Liver (tissue), 9 donors: ENCODE results near the gene SLA2. TPM values are rescaled to one million over a fixed set of nuclear protein-coding genes. Genes with fewer than 3 reads are reported as not detected.

Source experiments
- DNase-seq: peaks from one replicate; pipeline ENCODE4 v3.0.0-alpha.2; 2017; ENCODE audit warnings: low spot score
- H3K27ac ChIP-seq, 2 donors: one replicate each; pipeline ENCODE4 v1.7.0; 2013; ENCODE audit warnings: inconsistent platforms in 2 of 2, low read length in 2 of 2, control low read depth in 1 of 2, low read depth in 1 of 2, mild to moderate bottlenecking in 1 of 2
- H3K27me3 ChIP-seq, 4 donors: one replicate each; pipeline versions ENCODE4 v1.6.1 to v1.7.0; 2013; ENCODE audit warnings: low read length in 3 of 4, inconsistent platforms in 1 of 4, mild to moderate bottlenecking in 1 of 4, moderate library complexity in 1 of 4; ENCODE audit not compliant: control insufficient read depth in 4 of 4, insufficient read depth in 4 of 4
- H3K36me3 ChIP-seq, 4 donors: one replicate each; pipeline versions ENCODE4 v1.6.1 to v1.7.0; 2013; ENCODE audit warnings: low read length in 3 of 4, mild to moderate bottlenecking in 3 of 4, low read depth in 1 of 4, moderate library complexity in 1 of 4; ENCODE audit not compliant: control insufficient read depth in 4 of 4, insufficient read depth in 3 of 4
- H3K4me1 ChIP-seq, 4 donors: one replicate each; pipeline versions ENCODE4 v1.6.1 to v1.7.0; 2013; ENCODE audit warnings: low read length in 3 of 4, mild to moderate bottlenecking in 3 of 4, moderate library complexity in 1 of 4; ENCODE audit not compliant: control insufficient read depth in 4 of 4, insufficient read depth in 4 of 4
- H3K4me3 ChIP-seq, 3 donors: one replicate each; pipeline versions ENCODE4 v1.6.1 to v1.7.0; 2013; ENCODE audit warnings: low read length in 3 of 3, control low read depth in 1 of 3, low read depth in 1 of 3, mild to moderate bottlenecking in 1 of 3
- H3K9ac ChIP-seq, 2 donors: one replicate each; pipeline ENCODE4 v1.7.0; 2013; ENCODE audit warnings: low read length in 2 of 2, mild to moderate bottlenecking in 2 of 2, moderate library complexity in 2 of 2, control low read depth in 1 of 2, low read depth in 1 of 2
- H3K9me3 ChIP-seq, 4 donors: one replicate each; pipeline versions ENCODE4 v1.6.1 to v1.7.0; 2013; ENCODE audit warnings: low read length in 3 of 4; ENCODE audit not compliant: control insufficient read depth in 4 of 4
- ATF3 ChIP-seq: IDR thresholded peaks from 2 replicates; pipeline ENCODE4 v1.6.1; 2016; ENCODE audit warnings: antibody characterized with exemption
- CTCF ChIP-seq: fragments of 150-350 bp; IDR thresholded peaks from 2 replicates; pipeline ENCODE4 v1.5.1; 2017; ENCODE audit warnings: improper control_type of control experiment, low read depth, low read length; ENCODE audit not compliant: missing input control
- EGR1 ChIP-seq, 2 donors: IDR thresholded peaks; 2 replicates each; pipeline ENCODE4 v1.6.1; 2016 to 2018; ENCODE audit warnings: antibody characterized with exemption in 2 of 2, low read depth in 2 of 2
- FOXA1 ChIP-seq: IDR thresholded peaks from 2 replicates; pipeline ENCODE4 v1.6.1; 2016; ENCODE audit warnings: antibody characterized with exemption
- FOXA2 ChIP-seq: IDR thresholded peaks from 2 replicates; pipeline ENCODE4 v1.6.1; 2016; ENCODE audit warnings: antibody characterized with exemption
- GABPA ChIP-seq, 2 donors: IDR thresholded peaks in 1 of 2; conservative IDR thresholded peaks in 1 of 2; 2 replicates each; pipeline ENCODE4 v1.6.1; 2016; ENCODE audit warnings: antibody characterized with exemption in 2 of 2, mild to moderate bottlenecking in 1 of 2, moderate library complexity in 1 of 2
- HNF4A ChIP-seq, 2 donors: conservative IDR thresholded peaks; 2 replicates each; pipeline ENCODE4 v1.6.1; 2016; ENCODE audit warnings: antibody characterized with exemption in 2 of 2, mild to moderate bottlenecking in 2 of 2
- HNF4G ChIP-seq: IDR thresholded peaks from 2 replicates; pipeline ENCODE4 v1.6.1; 2016; ENCODE audit warnings: antibody characterized with exemption
- JUND ChIP-seq, 2 donors: IDR thresholded peaks; 2 replicates each; pipeline ENCODE4 v1.6.1; 2016; ENCODE audit warnings: antibody characterized with exemption in 2 of 2
- MAX ChIP-seq: IDR thresholded peaks from 2 replicates; pipeline ENCODE4 v1.6.1; 2016; ENCODE audit warnings: antibody characterized with exemption
- NR2F2 ChIP-seq: IDR thresholded peaks from 2 replicates; pipeline ENCODE4 v1.6.1; 2016; ENCODE audit warnings: antibody characterized with exemption
- RAD21 ChIP-seq, 2 donors: IDR thresholded peaks; 2 replicates each; pipeline ENCODE4 v1.6.1; 2016; ENCODE audit warnings: antibody characterized with exemption in 2 of 2, mild to moderate bottlenecking in 2 of 2
- REST ChIP-seq: IDR thresholded peaks from 2 replicates; pipeline ENCODE4 v1.6.1; 2016; ENCODE audit warnings: antibody characterized with exemption, mild to moderate bottlenecking
- RXRA ChIP-seq, 2 donors: IDR thresholded peaks; 2 replicates each; pipeline ENCODE4 v1.6.1; 2017 to 2018; ENCODE audit warnings: antibody characterized with exemption in 2 of 2, mild to moderate bottlenecking in 1 of 2
- SP1 ChIP-seq: IDR thresholded peaks from 2 replicates; pipeline ENCODE4 v1.6.1; 2018; ENCODE audit warnings: antibody characterized with exemption, mild to moderate bottlenecking
- TAF1 ChIP-seq: conservative IDR thresholded peaks from 2 replicates; pipeline ENCODE4 v1.6.1; 2016; ENCODE audit warnings: antibody characterized with exemption, mild to moderate bottlenecking
- YY1 ChIP-seq: IDR thresholded peaks from 2 replicates; pipeline ENCODE4 v1.6.1; 2016; ENCODE audit warnings: antibody characterized with exemption, mild to moderate bottlenecking
- ZBTB33 ChIP-seq: IDR thresholded peaks from 2 replicates; pipeline ENCODE4 v1.6.1; 2016; ENCODE audit warnings: antibody characterized with exemption
- WGBS: extraction: QIAGEN DNeasy Blood & Tissue Kit; methylation state at CpG from one replicate; pipeline ENCODE4 v1.1.7; 2013; 5-methylcytosine and 5-hydroxymethylcytosine counted together
- polyA plus RNA-seq, 2 donors: library from polyadenylated mRNA; stranded (reverse) in 1 of 2; unstranded in 1 of 2; fragments of 200-250 nt in 1 of 2; fragments of >200 nt in 1 of 2; fragmentation: Nextera tagmentation in 1 of 2; extraction: Ambion mirVana in 1 of 2; gene quantifications; one replicate each; pipeline versions ENCODE4 v1.2.1 to v1.2.3, GENCODE V29; 2013 to 2015
- total RNA-seq, 2 donors: library from RNA; depleted of rRNA; stranded (reverse); fragments of >200 nt; gene quantifications; one replicate each; pipeline ENCODE4 v1.2.3, GENCODE V29; 2014
- donor health status: healthy.
- donor health status: healthy.
- donor health status: healthy.
- donor health status: healthy.
- donor health status: healthy.

SLA2 gene
- total and polyA plus RNA-seq, 4 donors, result 0.18 to 1.6 (median 0.41) TPM

GRCh38 chr20:36653456-36653855 is 7.5 kb upstream of the SLA2 start:
- H3K36me3 ChIP-seq, result peaks cover 0 to 14% (median 8%) of the 10 kb centered on the region in 4 donors
- no peak overlapping the region for H3K27ac ChIP-seq
- 97% methylated on average over 9 of the region's 9 CpGs for WGBS
- H3K4me1 ChIP-seq, result peaks cover 0 to 2% (median 0%) of the 10 kb centered on the region in 4 donors
- no peaks in the 10 kb centered on the region for H3K9me3 ChIP-seq
- no peak for TF ChIP-seq MAX
- no peak overlapping the region for H3K4me3 ChIP-seq
- no peak for DNase-seq
- no peak overlapping the region for H3K9ac ChIP-seq
- no peaks in the 10 kb centered on the region for H3K27me3 ChIP-seq

- peaks cover 0 to 2% (median under 1%) of the 10 kb centered on the region in 4 donors for H3K36me3 ChIP-seq
- H3K4me3 ChIP-seq, result no peak overlapping the region
- H3K27ac ChIP-seq, result no peak overlapping the region
- DNase-seq, result no peak
- no peaks in the 10 kb centered on the region for H3K27me3 ChIP-seq
- no peaks in the 10 kb centered on the region for H3K9me3 ChIP-seq
- no peak overlapping the region for H3K9ac ChIP-seq
- WGBS, result 75% methylated on average over 8 of the region's 8 CpGs
- TF ChIP-seq REST, result no peak
- TF ChIP-seq HNF4A (conservative IDR thresholded peaks at IDR 0.05), result no peak
- TF ChIP-seq EGR1 (IDR thresholded peaks at IDR 0.05; ENCODE audit: low read depth in 2 of 2), result no peak
- TF ChIP-seq RXRA (IDR thresholded peaks at IDR 0.05), result no peak
- no peak for TF ChIP-seq MAX
- no peak for TF ChIP-seq HNF4G
- no peak for TF ChIP-seq YY1
- no peak for TF ChIP-seq FOXA1
- TF ChIP-seq TAF1, result no peak
- no peak for TF ChIP-seq SP1
- no peak for TF ChIP-seq FOXA2
- no peak for TF ChIP-seq GABPA (IDR thresholded peaks at IDR 0.05 in 1 of 2, conservative IDR thresholded peaks at IDR 0.05 in 1 of 2)
- TF ChIP-seq NR2F2, result no peak
- no peak for TF ChIP-seq ATF3
- no peak for TF ChIP-seq RAD21 (IDR thresholded peaks at IDR 0.05)
- TF ChIP-seq JUND (IDR thresholded peaks at IDR 0.05), result no peak
- no peak for TF ChIP-seq CTCF
- TF ChIP-seq ZBTB33, result no peak
- H3K4me1 ChIP-seq, result no peaks in the 10 kb centered on the region
These were observed 1.5 kb upstream of the SLA2 start for GRCh38 chr20:36647196-36648121.
